ENCODE measurements around the gene STIM1.

- TF ChIP-seq, protein P1, sequence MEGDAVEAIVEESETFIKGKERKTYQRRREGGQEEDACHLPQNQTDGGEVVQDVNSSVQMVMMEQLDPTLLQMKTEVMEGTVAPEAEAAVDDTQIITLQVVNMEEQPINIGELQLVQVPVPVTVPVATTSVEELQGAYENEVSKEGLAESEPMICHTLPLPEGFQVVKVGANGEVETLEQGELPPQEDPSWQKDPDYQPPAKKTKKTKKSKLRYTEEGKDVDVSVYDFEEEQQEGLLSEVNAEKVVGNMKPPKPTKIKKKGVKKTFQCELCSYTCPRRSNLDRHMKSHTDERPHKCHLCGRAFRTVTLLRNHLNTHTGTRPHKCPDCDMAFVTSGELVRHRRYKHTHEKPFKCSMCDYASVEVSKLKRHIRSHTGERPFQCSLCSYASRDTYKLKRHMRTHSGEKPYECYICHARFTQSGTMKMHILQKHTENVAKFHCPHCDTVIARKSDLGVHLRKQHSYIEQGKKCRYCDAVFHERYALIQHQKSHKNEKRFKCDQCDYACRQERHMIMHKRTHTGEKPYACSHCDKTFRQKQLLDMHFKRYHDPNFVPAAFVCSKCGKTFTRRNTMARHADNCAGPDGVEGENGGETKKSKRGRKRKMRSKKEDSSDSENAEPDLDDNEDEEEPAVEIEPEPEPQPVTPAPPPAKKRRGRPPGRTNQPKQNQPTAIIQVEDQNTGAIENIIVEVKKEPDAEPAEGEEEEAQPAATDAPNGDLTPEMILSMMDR (IDR thresholded peaks at IDR 0.05; ENCODE audit: low read length) = no peak
- TF ChIP-seq EZH2 (IDR thresholded peaks at IDR 0.05; ENCODE audit: borderline replicate concordance, low read length) = no peak
Observed at GRCh38 chr11:4093519-4094347, 238.3 kb downstream of the STIM1 start.

All from OCI-LY1 (cell line).